ENCODE measurements around the gene NKPD1. TPM values are rescaled to one million over a fixed set of nuclear protein-coding genes. Genes with fewer than 3 reads are reported as not detected.
"Not testable (repeated sequence)": the region's sequence is repeated elsewhere in the genome, so short reads cannot be mapped to it uniquely, and the experiment has no call there.

The NKPD1 gene
- total RNA-seq, 1 donor from 2014 or later: 0.35 TPM

DNA sequence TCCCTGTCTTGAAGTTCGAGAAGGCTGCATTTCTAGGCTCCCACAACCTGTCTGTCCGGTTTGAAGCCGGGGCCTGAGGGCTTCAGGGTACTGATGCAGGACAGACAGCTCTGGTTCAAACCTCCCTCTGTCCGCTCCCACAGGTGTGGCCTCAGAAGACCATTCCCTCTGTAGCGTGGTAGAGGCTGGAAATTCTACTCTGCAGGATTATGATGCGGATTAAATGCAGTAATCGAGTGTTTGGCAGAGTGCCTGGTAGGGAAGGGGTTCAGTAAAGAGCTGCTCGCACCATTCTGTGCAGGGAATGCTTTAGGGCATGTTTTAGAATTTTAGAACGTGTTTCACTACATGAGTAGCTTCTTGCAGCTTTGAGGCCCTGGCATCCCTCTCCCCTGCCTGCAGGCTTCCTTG is 37.3 kb downstream of the NKPD1 start:
- DNase-seq (ENCODE audit: extremely low spot score, unreplicated experiment): no peak
- H3K4me1 Mint-ChIP-seq (ENCODE audit: unreplicated experiment): peaks cover 13% of the 10 kb centered on the region
- no peaks in the 10 kb centered on the region for H3K27me3 Mint-ChIP-seq (ENCODE audit: unreplicated experiment)
- H3K36me3 Mint-ChIP-seq (ENCODE audit: unreplicated experiment): no peaks in the 10 kb centered on the region
- no peaks in the 10 kb centered on the region for H3K9me3 Mint-ChIP-seq (ENCODE audit: unreplicated experiment)
- no peak overlapping the region for H3K27ac Mint-ChIP-seq (ENCODE audit: unreplicated experiment)
- no peak overlapping the region for H3K4me3 Mint-ChIP-seq (ENCODE audit: unreplicated experiment)
- TF ChIP-seq, protein P1, sequence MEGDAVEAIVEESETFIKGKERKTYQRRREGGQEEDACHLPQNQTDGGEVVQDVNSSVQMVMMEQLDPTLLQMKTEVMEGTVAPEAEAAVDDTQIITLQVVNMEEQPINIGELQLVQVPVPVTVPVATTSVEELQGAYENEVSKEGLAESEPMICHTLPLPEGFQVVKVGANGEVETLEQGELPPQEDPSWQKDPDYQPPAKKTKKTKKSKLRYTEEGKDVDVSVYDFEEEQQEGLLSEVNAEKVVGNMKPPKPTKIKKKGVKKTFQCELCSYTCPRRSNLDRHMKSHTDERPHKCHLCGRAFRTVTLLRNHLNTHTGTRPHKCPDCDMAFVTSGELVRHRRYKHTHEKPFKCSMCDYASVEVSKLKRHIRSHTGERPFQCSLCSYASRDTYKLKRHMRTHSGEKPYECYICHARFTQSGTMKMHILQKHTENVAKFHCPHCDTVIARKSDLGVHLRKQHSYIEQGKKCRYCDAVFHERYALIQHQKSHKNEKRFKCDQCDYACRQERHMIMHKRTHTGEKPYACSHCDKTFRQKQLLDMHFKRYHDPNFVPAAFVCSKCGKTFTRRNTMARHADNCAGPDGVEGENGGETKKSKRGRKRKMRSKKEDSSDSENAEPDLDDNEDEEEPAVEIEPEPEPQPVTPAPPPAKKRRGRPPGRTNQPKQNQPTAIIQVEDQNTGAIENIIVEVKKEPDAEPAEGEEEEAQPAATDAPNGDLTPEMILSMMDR (IDR thresholded peaks at IDR 0.05): no peak

DNA sequence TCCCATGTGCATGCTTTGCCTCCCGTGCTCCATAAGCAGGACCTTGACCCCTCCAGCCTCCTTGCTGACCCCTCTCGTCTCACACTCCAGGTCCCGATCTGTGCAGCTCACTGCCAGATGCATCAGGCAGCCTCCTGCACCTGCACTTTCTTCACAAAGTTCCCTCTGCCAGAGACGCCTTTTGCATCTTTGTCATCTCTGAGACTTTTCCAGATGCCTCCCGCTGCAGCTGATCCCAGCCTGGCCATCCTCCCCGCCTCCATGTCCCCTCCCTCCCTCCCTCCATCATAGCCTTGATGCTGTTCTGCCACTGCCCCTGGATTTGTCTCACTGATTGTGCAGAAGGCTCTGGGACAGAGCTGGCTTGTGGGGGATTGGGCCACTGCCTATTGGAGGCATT is 38.0 kb downstream of the NKPD1 start:
- TF ChIP-seq, protein P1 (IDR thresholded peaks at IDR 0.05): no peak
- no peaks in the 10 kb centered on the region for H3K36me3 Mint-ChIP-seq (ENCODE audit: unreplicated experiment)
- H3K27ac Mint-ChIP-seq (ENCODE audit: unreplicated experiment): peak overlapping the region; percentile 38
- peaks cover 16% of the 10 kb centered on the region for H3K4me1 Mint-ChIP-seq (ENCODE audit: unreplicated experiment)
- no peak for DNase-seq (ENCODE audit: extremely low spot score, unreplicated experiment)
- no peaks in the 10 kb centered on the region for H3K27me3 Mint-ChIP-seq (ENCODE audit: unreplicated experiment)
- H3K9me3 Mint-ChIP-seq (ENCODE audit: unreplicated experiment): no peaks in the 10 kb centered on the region
- no peak overlapping the region for H3K4me3 Mint-ChIP-seq (ENCODE audit: unreplicated experiment)

DNA sequence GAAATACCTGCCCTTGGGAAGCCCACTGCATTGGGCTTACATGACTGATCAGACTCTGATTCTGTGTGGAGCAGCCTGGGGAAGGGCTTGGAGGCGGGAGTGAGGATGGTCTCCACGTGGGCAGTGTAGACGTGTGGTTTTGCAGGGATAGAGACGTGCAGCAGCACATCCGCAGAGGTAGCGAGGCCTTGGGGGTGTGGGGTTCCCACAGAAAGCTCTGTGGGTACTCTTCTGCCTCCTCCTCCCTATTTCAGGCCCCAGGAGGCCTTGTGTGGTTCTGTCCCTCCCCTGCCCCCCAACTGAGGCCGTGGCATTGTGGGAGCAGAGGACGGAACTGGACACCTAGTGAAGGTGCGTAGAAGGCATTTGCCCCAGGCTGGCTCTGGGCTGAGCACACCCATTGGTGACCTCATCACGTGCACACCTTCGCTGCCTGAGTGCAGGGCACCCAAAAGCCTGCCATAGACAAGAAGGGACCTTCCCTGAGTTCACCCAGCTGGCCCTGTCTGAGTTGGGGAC is 38.9 kb downstream of the NKPD1 start:
- DNase-seq (ENCODE audit: extremely low spot score, unreplicated experiment): no peak
- H3K36me3 Mint-ChIP-seq (ENCODE audit: unreplicated experiment): no peaks in the 10 kb centered on the region
- no peak overlapping the region for H3K4me3 Mint-ChIP-seq (ENCODE audit: unreplicated experiment)
- no peak overlapping the region for H3K27ac Mint-ChIP-seq (ENCODE audit: unreplicated experiment)
- peaks cover 19% of the 10 kb centered on the region for H3K4me1 Mint-ChIP-seq (ENCODE audit: unreplicated experiment)
- H3K9me3 Mint-ChIP-seq (ENCODE audit: unreplicated experiment): no peaks in the 10 kb centered on the region
- no peaks in the 10 kb centered on the region for H3K27me3 Mint-ChIP-seq (ENCODE audit: unreplicated experiment)
- TF ChIP-seq, protein P1 (IDR thresholded peaks at IDR 0.05): no peak

DNA sequence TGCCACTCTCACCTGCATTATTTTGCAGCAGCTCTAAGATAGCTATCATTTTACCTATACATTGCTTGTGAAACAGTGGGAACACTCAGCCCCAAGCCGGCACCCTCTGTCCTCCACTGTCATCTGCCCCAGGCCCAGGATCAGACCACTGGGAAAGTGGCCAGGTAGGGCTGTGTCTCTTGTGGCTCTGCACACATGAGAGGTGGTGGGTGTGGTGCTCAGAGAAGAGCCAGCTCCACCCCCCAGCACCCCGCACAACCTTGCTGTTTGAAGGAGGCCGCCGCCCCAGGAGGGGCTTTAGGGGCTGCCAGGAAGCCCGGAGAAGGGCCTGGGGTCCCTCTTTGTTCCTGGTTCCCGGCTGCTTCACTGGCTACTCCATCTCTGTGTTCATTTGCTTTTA is 41.2 kb downstream of the NKPD1 start:
- DNase-seq (ENCODE audit: extremely low spot score, unreplicated experiment): no peak
- TF ChIP-seq, protein P1 (IDR thresholded peaks at IDR 0.05): no peak
- Mint-ChIP-seq H3K4me3 (ENCODE audit: unreplicated experiment) (no peak overlapping the region), H3K27me3 (ENCODE audit: unreplicated experiment) (no peaks in the 10 kb centered on the region), H3K36me3 (ENCODE audit: unreplicated experiment) (no peaks in the 10 kb centered on the region), H3K9me3 (ENCODE audit: unreplicated experiment) (no peaks in the 10 kb centered on the region), H3K4me1 (ENCODE audit: unreplicated experiment) (peaks cover 22% of the 10 kb centered on the region), H3K27ac (ENCODE audit: unreplicated experiment) (no peak overlapping the region)

DNA sequence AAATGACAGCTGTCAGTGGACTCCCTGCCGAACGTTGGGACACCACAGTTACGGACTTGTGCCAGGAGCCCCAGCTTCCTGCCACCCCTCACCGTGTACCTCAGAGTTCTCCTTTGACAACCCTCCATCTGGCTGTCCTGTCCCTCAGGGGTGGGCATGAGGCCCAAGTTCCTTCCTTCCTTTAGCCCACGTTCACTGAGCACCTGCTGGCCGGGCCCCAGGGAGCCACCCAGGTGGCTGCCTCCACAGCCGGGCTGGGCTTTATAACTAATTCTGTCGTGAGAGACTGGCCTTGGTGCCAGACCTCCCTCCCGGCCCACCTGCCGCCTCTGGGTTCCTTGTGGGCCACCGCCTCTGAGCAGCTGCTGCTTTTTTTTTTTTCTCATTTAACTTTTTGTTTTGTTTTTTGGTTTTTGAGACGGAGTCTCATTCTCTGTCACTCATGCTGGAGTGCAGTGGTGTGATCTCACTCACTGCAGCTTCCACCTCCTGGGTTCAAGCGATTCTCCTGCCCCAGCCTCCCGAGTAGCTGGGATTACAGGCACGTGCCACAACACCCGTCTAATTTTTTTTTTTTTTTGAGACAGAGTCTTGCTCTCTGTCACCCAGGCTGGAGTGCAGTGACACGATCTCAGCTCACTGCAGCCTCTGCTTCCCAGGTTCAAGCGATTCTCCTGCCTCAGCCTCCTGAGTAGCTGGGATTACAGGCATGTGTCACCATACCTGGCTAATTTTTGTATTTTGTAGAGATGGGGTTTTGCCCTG is 42.0 kb downstream of the NKPD1 start:
- H3K36me3 Mint-ChIP-seq (ENCODE audit: unreplicated experiment); H3K9me3 Mint-ChIP-seq (ENCODE audit: unreplicated experiment); H3K27me3 Mint-ChIP-seq (ENCODE audit: unreplicated experiment); H3K27ac Mint-ChIP-seq (ENCODE audit: unreplicated experiment); DNase-seq (ENCODE audit: extremely low spot score, unreplicated experiment); H3K4me3 Mint-ChIP-seq (ENCODE audit: unreplicated experiment): not testable (repeated sequence)
- H3K4me1 Mint-ChIP-seq (ENCODE audit: unreplicated experiment): peaks cover 16% of the 10 kb centered on the region

Data from osteocyte (in vitro differentiated cells).